GM23338 (cell line): ENCODE measurements around the gene KIF6. TPM values are rescaled to one million over a fixed set of nuclear protein-coding genes. Genes with fewer than 3 reads are reported as not detected.

Experiments used
- ATAC-seq: fragments of 200-7000 bp; cut with Tn5 transposase; 3 replicates; pipeline ENCODE4 v1.9.1; 2020
- DNase-seq: peaks from one replicate; pipeline ENCODE4 v3.0.0-alpha.2; 2015; ENCODE audit warnings: low spot score
- H2AFZ ChIP-seq: fragments of 200-600 bp; sonication (generic); 2 replicates; pipeline ENCODE4 v1.8.0; 2016; ENCODE audit warnings: antibody characterized with exemption, mild to moderate bottlenecking, moderate library complexity
- H3F3A ChIP-seq: fragments of 200-600 bp; sonication (generic); replicated peaks from 2 replicates; pipeline ENCODE4 v1.8.0; 2017; ENCODE audit warnings: antibody characterized with exemption, mixed run types, low read depth
- H3K27ac ChIP-seq: fragments of 200-600 bp; sonication (generic); 2 replicates; pipeline ENCODE4 v1.6.1; 2016; ENCODE audit warnings: low read depth
- H3K27me3 ChIP-seq: fragments of 200-600 bp; sonication (generic); 2 replicates; pipeline ENCODE4 v1.8.0; 2016; ENCODE audit warnings: mild to moderate bottlenecking, mixed run types, moderate library complexity; ENCODE audit not compliant: insufficient read depth
- H3K36me3 ChIP-seq: fragments of 200-600 bp; sonication (generic); 2 replicates; pipeline ENCODE4 v1.8.0; 2016; ENCODE audit warnings: mild to moderate bottlenecking; ENCODE audit not compliant: insufficient read depth
- H3K4me1 ChIP-seq: fragments of 200-600 bp; sonication (generic); 2 replicates; pipeline ENCODE4 v1.8.0; 2016; ENCODE audit warnings: mild to moderate bottlenecking, moderate library complexity; ENCODE audit not compliant: insufficient read depth
- H3K4me2 ChIP-seq: fragments of 200-600 bp; sonication (generic); 2 replicates; pipeline ENCODE4 v1.7.1; 2017; ENCODE audit warnings: mixed run types
- H3K4me3 ChIP-seq: fragments of 200-600 bp; sonication (generic); 2 replicates; pipeline ENCODE4 v1.6.1; 2016; ENCODE audit warnings: mixed run types
- H3K79me2 ChIP-seq: fragments of 200-600 bp; sonication (generic); replicated peaks from 2 replicates; pipeline ENCODE4 v1.8.0; 2017; ENCODE audit warnings: mild to moderate bottlenecking; ENCODE audit not compliant: insufficient read depth
- H3K9me2 ChIP-seq: fragments of 200-600 bp; sonication (generic); 2 replicates; pipeline ENCODE4 v1.8.0; 2017; ENCODE audit not compliant: insufficient read depth
- H4K20me1 ChIP-seq: fragments of 200-600 bp; sonication (generic); replicated peaks from 2 replicates; pipeline ENCODE4 v1.8.0; 2017; ENCODE audit warnings: mild to moderate bottlenecking; ENCODE audit not compliant: insufficient read depth
- H3K27ac Mint-ChIP-seq: 2 replicates; pipeline ENCODE4 v1.8.0; 2020; ENCODE audit warnings: inconsistent platforms, mild to moderate bottlenecking, moderate library complexity, mixed read lengths
- H3K27me3 Mint-ChIP-seq: 3 replicates; pipeline ENCODE4 v1.8.0; 2022; ENCODE audit warnings: low read depth, mild to moderate bottlenecking, moderate library complexity, mixed read lengths, inconsistent platforms; ENCODE audit not compliant: insufficient read depth, poor library complexity
- H3K36me3 Mint-ChIP-seq: 3 replicates; pipeline ENCODE4 v1.8.0; 2021; ENCODE audit warnings: low read depth, mild to moderate bottlenecking, inconsistent platforms, moderate library complexity, mixed read lengths
- H3K4me1 Mint-ChIP-seq: 3 replicates; pipeline ENCODE4 v1.8.0; 2020; ENCODE audit warnings: mild to moderate bottlenecking, inconsistent platforms, mixed read lengths
- H3K4me3 Mint-ChIP-seq: 3 replicates; pipeline ENCODE4 v1.8.0; 2021; ENCODE audit warnings: moderate library complexity, mild to moderate bottlenecking, inconsistent platforms, mixed read lengths
- H3K9me3 Mint-ChIP-seq: 3 replicates; pipeline ENCODE4 v1.8.0; 2020; ENCODE audit warnings: moderate library complexity, mild to moderate bottlenecking, inconsistent platforms, mixed read lengths
- CREB1 ChIP-seq: fragments of 250-450 bp; sonication (Bioruptor Pico); IDR thresholded peaks from 2 replicates; pipeline ENCODE4 v1.5.0; 2020; ENCODE audit warnings: low read depth, mild to moderate bottlenecking, moderate library complexity
- CTCF ChIP-seq, 2 experiments: fragments of 200-600 bp in 1 of 2; sonication (generic) in 1 of 2; conservative IDR thresholded peaks; 2 replicates each; pipeline versions ENCODE4 v1.5.1 to v1.6.1; 2016 to 2017; ENCODE audit warnings: antibody characterized with exemption in 2 of 2, low read depth in 2 of 2, mild to moderate bottlenecking in 2 of 2, moderate library complexity in 1 of 2
- ETS1 ChIP-seq: IDR thresholded peaks from 2 replicates; pipeline ENCODE4 v1.6.1; 2016; ENCODE audit warnings: antibody characterized with exemption
- EZH2phosphoT487 ChIP-seq: fragments of 200-600 bp; sonication (generic); IDR thresholded peaks from one replicate; pipeline ENCODE4 v1.8.1; 2018; ENCODE audit warnings: antibody characterized with exemption; ENCODE audit not compliant: unreplicated experiment
- JUNB ChIP-seq: IDR thresholded peaks from one replicate; pipeline ENCODE4 v1.6.1; 2016; ENCODE audit warnings: antibody characterized with exemption; ENCODE audit not compliant: unreplicated experiment
- NANOG ChIP-seq: IDR thresholded peaks from 2 replicates; pipeline ENCODE4 v1.6.1; 2016; ENCODE audit warnings: antibody characterized with exemption, borderline replicate concordance
- POLR2AphosphoS5 ChIP-seq: IDR thresholded peaks from 2 replicates; pipeline ENCODE4 v1.6.1; 2016; ENCODE audit warnings: antibody characterized with exemption, low read depth
- REST ChIP-seq: IDR thresholded peaks from one replicate; pipeline ENCODE4 v1.6.1; 2018; ENCODE audit warnings: antibody characterized with exemption; ENCODE audit not compliant: unreplicated experiment
- STAT1 ChIP-seq: IDR thresholded peaks from one replicate; pipeline ENCODE4 v1.6.1; 2016; ENCODE audit warnings: antibody characterized with exemption; ENCODE audit not compliant: unreplicated experiment
- ZNF114 ChIP-seq: fragments of 250-450 bp; sonication (Bioruptor Pico); IDR thresholded peaks from 2 replicates; pipeline ENCODE4 v1.5.0; 2020; ENCODE audit warnings: mild to moderate bottlenecking, moderate library complexity
- ZNF331 ChIP-seq: fragments of 250-450 bp; sonication (Bioruptor Pico); IDR thresholded peaks from 2 replicates; pipeline ENCODE4 v1.5.0; 2020; ENCODE audit warnings: low read depth, mild to moderate bottlenecking, moderate library complexity
- ZNF462 ChIP-seq: fragments of 250-450 bp; sonication (Bioruptor Pico); IDR thresholded peaks from 2 replicates; pipeline ENCODE4 v1.5.0; 2020; ENCODE audit warnings: mild to moderate bottlenecking, moderate library complexity
- polyA plus RNA-seq: library from polyadenylated mRNA; unstranded; fragments of >200 nt; fragmentation: Nextera tagmentation; extraction: Ambion mirVana; gene quantifications from 2 replicates; pipeline ENCODE4 v1.2.1, GENCODE V29; 2016
- total RNA-seq: library from RNA; depleted of rRNA; stranded (reverse); fragments of >200 nt; shearing (Covaris generic); gene quantifications from 2 replicates; pipeline ENCODE4 v1.2.3, GENCODE V29; 2014

The KIF6 gene
- total and polyA plus RNA-seq, 2 experiments from 2014 or later, result 0.87 to 1.7 TPM

- H3K4me1 Mint-ChIP-seq, result peaks cover 15% of the 10 kb centered on the region
- H4K20me1 ChIP-seq, result no peaks in the 10 kb centered on the region
- no peaks in the 10 kb centered on the region for H3K36me3 Mint-ChIP-seq
- no peak overlapping the region for H3K4me3 Mint-ChIP-seq
- no peaks in the 10 kb centered on the region for H3K9me3 Mint-ChIP-seq
- peaks cover 11% of the 10 kb centered on the region for H3K27me3 Mint-ChIP-seq
- H3K4me1 ChIP-seq, result peaks cover 4% of the 10 kb centered on the region
- H3K4me3 ChIP-seq, result no peak overlapping the region
- H3K79me2 ChIP-seq, result no peaks in the 10 kb centered on the region
- H3K36me3 ChIP-seq, result no peaks in the 10 kb centered on the region
- no peak overlapping the region for H2AFZ ChIP-seq
- ATAC-seq (no peak), DNase-seq (no peak)
- no peak overlapping the region for H3K27ac Mint-ChIP-seq
- H3F3A ChIP-seq, result no peaks in the 10 kb centered on the region
- H3K4me2 ChIP-seq, result no peak overlapping the region
- H3K27ac ChIP-seq, result no peak overlapping the region
- no peak for TF ChIP-seq STAT1
- no peak for TF ChIP-seq CTCF (conservative IDR thresholded peaks at IDR 0.05; ENCODE audit: low read depth in 2 of 2)
- no peak for TF ChIP-seq POLR2AphosphoS5
- no peak for TF ChIP-seq EZH2phosphoT487
- TF ChIP-seq ETS1, result no peak
- no peak for TF ChIP-seq JUNB
- TF ChIP-seq NANOG, result no peak
- no peak for TF ChIP-seq ZNF331
- TF ChIP-seq REST, result no peak
- no peak for TF ChIP-seq ZNF114 (CRISPR knock-in tag)
- TF ChIP-seq CREB1 (CRISPR knock-in tag), result no peak
- no peak for TF ChIP-seq ZNF462 (CRISPR knock-in tag)
- peaks cover 8% of the 10 kb centered on the region; the same call in 1 of the 2 replicates for H3K9me2 ChIP-seq
- H3K27me3 ChIP-seq, result no peaks in the 10 kb centered on the region
Measured at GRCh38 chr6:39348740-39349139, 376.5 kb downstream of the KIF6 start.
